AG09309 (cell line): Measurements from ENCODE around the gene SALL3.

ENCODE experiments used
- DNase-seq: peaks from one replicate; pipeline ENCODE4 v3.0.0-alpha.2; 2010; ENCODE audit warnings: low read depth
- H3K4me3 ChIP-seq: 2 replicates; pipeline ENCODE4 v1.5.1; 2011; ENCODE audit warnings: mild to moderate bottlenecking, low read depth, low read length, moderate library complexity; ENCODE audit not compliant: control insufficient read depth
- TF ChIP-seq, protein P1 (sequence below): IDR thresholded peaks from 2 replicates; pipeline ENCODE4 v1.5.1; 2011; ENCODE audit warnings: mild to moderate bottlenecking, low read depth, low read length, inconsistent platforms; ENCODE audit not compliant: insufficient read depth, control insufficient read depth; ENCODE audit errors: missing control alignments

Gene SALL3

GRCh38 chr18:78948707-78949106, 30.9 kb upstream of the SALL3 start:
- DNase-seq, result no peak
- H3K4me3 ChIP-seq, result no peak overlapping the region
- TF ChIP-seq, protein P1, sequence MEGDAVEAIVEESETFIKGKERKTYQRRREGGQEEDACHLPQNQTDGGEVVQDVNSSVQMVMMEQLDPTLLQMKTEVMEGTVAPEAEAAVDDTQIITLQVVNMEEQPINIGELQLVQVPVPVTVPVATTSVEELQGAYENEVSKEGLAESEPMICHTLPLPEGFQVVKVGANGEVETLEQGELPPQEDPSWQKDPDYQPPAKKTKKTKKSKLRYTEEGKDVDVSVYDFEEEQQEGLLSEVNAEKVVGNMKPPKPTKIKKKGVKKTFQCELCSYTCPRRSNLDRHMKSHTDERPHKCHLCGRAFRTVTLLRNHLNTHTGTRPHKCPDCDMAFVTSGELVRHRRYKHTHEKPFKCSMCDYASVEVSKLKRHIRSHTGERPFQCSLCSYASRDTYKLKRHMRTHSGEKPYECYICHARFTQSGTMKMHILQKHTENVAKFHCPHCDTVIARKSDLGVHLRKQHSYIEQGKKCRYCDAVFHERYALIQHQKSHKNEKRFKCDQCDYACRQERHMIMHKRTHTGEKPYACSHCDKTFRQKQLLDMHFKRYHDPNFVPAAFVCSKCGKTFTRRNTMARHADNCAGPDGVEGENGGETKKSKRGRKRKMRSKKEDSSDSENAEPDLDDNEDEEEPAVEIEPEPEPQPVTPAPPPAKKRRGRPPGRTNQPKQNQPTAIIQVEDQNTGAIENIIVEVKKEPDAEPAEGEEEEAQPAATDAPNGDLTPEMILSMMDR, result no peak

DNA sequence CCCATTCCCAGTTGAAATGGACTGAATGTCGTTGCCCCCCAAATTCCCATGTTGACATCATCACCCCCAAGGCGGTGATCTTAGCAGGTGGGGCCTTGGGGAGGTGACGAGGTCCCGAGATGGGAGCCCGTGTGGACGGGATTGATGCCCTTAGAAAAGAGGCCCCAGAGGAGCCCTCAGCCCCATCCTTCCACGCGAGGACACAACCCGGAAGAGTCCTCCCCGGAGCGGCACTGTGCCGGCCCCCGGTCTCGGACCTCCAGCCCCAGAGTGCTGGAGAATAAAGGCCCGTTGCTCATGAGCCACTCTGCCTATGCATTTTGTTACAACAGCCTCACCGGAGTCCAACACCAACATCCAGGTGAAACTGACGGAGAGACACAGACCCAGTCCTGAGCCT, 30.4 kb upstream of the SALL3 start:
- DNase-seq, result no peak
- no peak overlapping the region for H3K4me3 ChIP-seq
- TF ChIP-seq, protein P1, result no peak

DNA sequence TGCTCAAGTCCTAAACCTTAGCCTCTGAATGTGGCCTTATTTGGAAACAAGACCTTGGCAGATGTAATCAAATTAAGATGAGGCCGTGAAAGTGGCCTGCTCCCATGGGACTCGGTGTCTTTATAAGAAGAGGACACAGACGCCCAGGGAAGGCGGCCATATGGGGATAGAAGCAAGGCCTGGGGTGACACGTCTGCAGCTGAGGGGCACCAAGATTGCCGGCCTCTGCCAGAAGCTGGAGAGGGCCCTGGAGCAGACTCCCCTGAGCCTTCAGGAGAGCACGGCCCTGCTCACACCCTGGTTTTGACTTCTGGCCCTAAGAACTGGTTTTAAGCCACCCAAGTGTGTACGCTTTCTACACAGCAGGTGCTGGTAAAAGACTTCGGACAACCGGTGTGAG, 29.2 kb upstream of the SALL3 start:
- TF ChIP-seq, protein P1, result no peak
- DNase-seq, result no peak
- H3K4me3 ChIP-seq, result no peak overlapping the region

DNA sequence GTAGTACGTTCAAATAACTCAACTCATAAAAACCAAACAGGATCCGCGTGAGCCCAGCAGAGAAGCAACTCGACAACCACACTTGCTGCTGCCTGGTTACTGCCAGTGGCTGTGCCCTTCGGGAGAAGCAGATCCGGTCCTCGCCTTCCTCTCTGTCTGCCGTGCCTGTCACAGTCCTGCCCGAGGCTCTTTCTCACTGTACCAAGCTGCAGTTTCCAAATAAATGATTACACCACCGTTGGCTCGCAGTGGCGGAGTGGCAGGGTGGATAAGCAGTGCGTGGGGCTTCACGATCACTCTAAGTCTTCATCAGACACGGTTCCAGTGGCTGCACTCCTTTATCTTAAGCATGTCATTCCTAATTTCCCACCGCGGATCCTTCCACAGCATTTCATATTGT, 26.1 kb upstream of the SALL3 start:
- DNase-seq, result no peak
- H3K4me3 ChIP-seq, result no peak overlapping the region
- TF ChIP-seq, protein P1, result no peak

GRCh38 chr18:78955051-78955450, 24.6 kb upstream of the SALL3 start:
- TF ChIP-seq, protein P1, result no peak
- no peak for DNase-seq
- H3K4me3 ChIP-seq, result no peak overlapping the region

DNA sequence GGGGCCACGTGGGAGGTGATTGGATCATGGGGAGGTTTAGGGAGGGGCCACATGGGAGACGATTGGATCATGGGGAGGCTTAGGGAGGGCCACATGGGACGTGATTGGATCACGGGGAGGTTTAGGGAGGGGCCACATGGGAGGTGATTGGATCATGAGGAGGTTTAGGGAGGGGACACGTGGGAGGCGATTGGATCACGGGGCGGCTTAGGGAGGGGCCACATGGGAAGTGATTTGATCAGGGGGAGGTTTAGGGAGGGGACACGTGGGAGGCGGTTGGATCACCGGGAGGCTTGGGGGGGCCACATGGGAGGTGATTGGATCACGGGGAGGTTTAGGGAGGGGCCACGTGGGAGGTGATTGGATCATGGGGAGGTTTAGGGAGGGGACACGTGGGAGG, 22.5 kb upstream of the SALL3 start:
- TF ChIP-seq, protein P1, result no peak
- DNase-seq, result no peak
- no peak overlapping the region for H3K4me3 ChIP-seq

GRCh38 chr18:78960709-78961108, 18.9 kb upstream of the SALL3 start:
- TF ChIP-seq, protein P1, result no peak
- no peak overlapping the region for H3K4me3 ChIP-seq
- no peak for DNase-seq
